ENCODE data around the gene CIC. TPM values are rescaled to one million over a fixed set of nuclear protein-coding genes. Genes with fewer than 3 reads are reported as not detected.

The CIC gene
- total RNA-seq, 1 donor from 2014 or later = 61.2 TPM

GRCh38 chr19:42281146-42281826, 12.2 kb downstream of the CIC start:
- Mint-ChIP-seq H3K4me3 (no peak overlapping the region), H3K36me3 (ENCODE audit: low read depth) (peaks cover 13% of the 10 kb centered on the region), H3K27me3 (no peaks in the 10 kb centered on the region), H3K9me3 (no peaks in the 10 kb centered on the region), H3K4me1 (peaks cover 47% of the 10 kb centered on the region), H3K27ac (peak overlapping the region; percentile 86)
- DNase-seq = peak; percentile 80
- intact Hi-C loops (cut with micrococcal nuclease) = loop anchor here (5.0 kb wide), 2 partner anchors 141 to 394 kb away; no protein-coding TSS in a partner anchor

GRCh38 chr19:42281827-42282762, 13.0 kb downstream of the CIC start:
- no peak overlapping the region for H3K27ac Mint-ChIP-seq
- intact Hi-C loops (cut with micrococcal nuclease) = loop anchor here (2.0 to 5.0 kb wide), 4 partner anchors 61 to 395 kb away; partner anchors contain the start of genes POU2F2 and ZNF526
- no peak overlapping the region for H3K4me3 Mint-ChIP-seq
- H3K4me1 Mint-ChIP-seq = peaks cover 43% of the 10 kb centered on the region
- no peaks in the 10 kb centered on the region for H3K9me3 Mint-ChIP-seq
- peaks cover 11% of the 10 kb centered on the region for H3K36me3 Mint-ChIP-seq (ENCODE audit: low read depth)
- peak; percentile 71 for DNase-seq
- H3K27me3 Mint-ChIP-seq = no peaks in the 10 kb centered on the region

GRCh38 chr19:42282819-42283187, 13.8 kb downstream of the CIC start:
- no peaks in the 10 kb centered on the region for H3K27me3 Mint-ChIP-seq
- H3K4me1 Mint-ChIP-seq = peaks cover 43% of the 10 kb centered on the region
- DNase-seq = no peak
- H3K36me3 Mint-ChIP-seq (ENCODE audit: low read depth) = peaks cover 12% of the 10 kb centered on the region
- H3K9me3 Mint-ChIP-seq = no peaks in the 10 kb centered on the region
- H3K27ac Mint-ChIP-seq = no peak overlapping the region
- H3K4me3 Mint-ChIP-seq = no peak overlapping the region
- intact Hi-C loops (cut with micrococcal nuclease) = loop anchor here (1.0 to 5.0 kb wide), 6 partner anchors 19 to 396 kb away; partner anchors contain the start of genes PAFAH1B3, POU2F2, PRR19 and ZNF526

GRCh38 chr19:42283188-42284065, 14.4 kb downstream of the CIC start:
- intact Hi-C loops (cut with micrococcal nuclease) = loop anchor here (1.0 to 5.0 kb wide), 7 partner anchors 19 to 396 kb away; partner anchors contain the start of genes MEGF8, PAFAH1B3, POU2F2 and PRR19
- Mint-ChIP-seq H3K36me3 (ENCODE audit: low read depth) (peaks cover 16% of the 10 kb centered on the region), H3K4me3 (no peak overlapping the region), H3K27me3 (no peaks in the 10 kb centered on the region), H3K9me3 (no peaks in the 10 kb centered on the region), H3K4me1 (peaks cover 39% of the 10 kb centered on the region), H3K27ac (no peak overlapping the region)
- DNase-seq = peak; percentile 98

GRCh38 chr19:42284066-42284501, 15.0 kb downstream of the CIC start:
- H3K4me3 Mint-ChIP-seq = no peak overlapping the region
- no peaks in the 10 kb centered on the region for H3K9me3 Mint-ChIP-seq
- peaks cover 33% of the 10 kb centered on the region for H3K4me1 Mint-ChIP-seq
- H3K36me3 Mint-ChIP-seq (ENCODE audit: low read depth) = peaks cover 15% of the 10 kb centered on the region
- H3K27me3 Mint-ChIP-seq = no peaks in the 10 kb centered on the region
- no peak overlapping the region for H3K27ac Mint-ChIP-seq
- peak; percentile 95 for DNase-seq
- intact Hi-C loops (cut with micrococcal nuclease) = loop anchor here (2.0 to 5.0 kb wide), 3 partner anchors 41 to 397 kb away; partner anchors contain the start of gene MEGF8

- DNase-seq = peak; percentile 77
- peak overlapping the region; percentile 95 for H3K27ac Mint-ChIP-seq
- no peaks in the 10 kb centered on the region for H3K27me3 Mint-ChIP-seq
- H3K4me3 Mint-ChIP-seq = peak overlapping the region; percentile 95
- peaks cover 26% of the 10 kb centered on the region for H3K4me1 Mint-ChIP-seq
- intact Hi-C loops (cut with micrococcal nuclease) = loop anchor here (2.0 to 5.0 kb wide), 3 partner anchors 40 to 397 kb away; partner anchors contain the start of gene MEGF8
- H3K36me3 Mint-ChIP-seq (ENCODE audit: low read depth) = peaks cover 16% of the 10 kb centered on the region
- H3K9me3 Mint-ChIP-seq = no peaks in the 10 kb centered on the region
These were observed 15.7 kb downstream of the CIC start for GRCh38 chr19:42284591-42285341.

- intact Hi-C loops (cut with micrococcal nuclease) = loop anchor here (2.0 kb wide), 1 partner anchor 39 kb away; the partner anchor contains the start of gene MEGF8
- peak overlapping the region; percentile 95 for H3K4me3 Mint-ChIP-seq
- peaks cover 26% of the 10 kb centered on the region for H3K4me1 Mint-ChIP-seq
- DNase-seq = peak; percentile 58
- H3K36me3 Mint-ChIP-seq (ENCODE audit: low read depth) = peaks cover 18% of the 10 kb centered on the region
- no peaks in the 10 kb centered on the region for H3K9me3 Mint-ChIP-seq
- peak overlapping the region; percentile 95 for H3K27ac Mint-ChIP-seq
- no peaks in the 10 kb centered on the region for H3K27me3 Mint-ChIP-seq
These were observed 16.5 kb downstream of the CIC start for GRCh38 chr19:42285541-42285941.

GRCh38 chr19:42285988-42286348, 16.9 kb downstream of the CIC start:
- Mint-ChIP-seq H3K27me3 (no peaks in the 10 kb centered on the region), H3K36me3 (ENCODE audit: low read depth) (peaks cover 18% of the 10 kb centered on the region), H3K4me3 (peak overlapping the region; percentile 95), H3K27ac (peak overlapping the region; percentile 80), H3K4me1 (peaks cover 26% of the 10 kb centered on the region), H3K9me3 (no peaks in the 10 kb centered on the region)
- no peak for DNase-seq
- intact Hi-C loops (cut with micrococcal nuclease) = loop anchor here (2.0 kb wide), 1 partner anchor 39 kb away; the partner anchor contains the start of gene MEGF8

- no peaks in the 10 kb centered on the region for H3K27me3 Mint-ChIP-seq
- H3K36me3 Mint-ChIP-seq (ENCODE audit: low read depth) = peaks cover 22% of the 10 kb centered on the region
- peaks cover 24% of the 10 kb centered on the region for H3K4me1 Mint-ChIP-seq
- peak; percentile 56 for DNase-seq
- intact Hi-C loops (cut with micrococcal nuclease) = no loop called here
- no peaks in the 10 kb centered on the region for H3K9me3 Mint-ChIP-seq
- peak overlapping the region; percentile 95 for H3K4me3 Mint-ChIP-seq
- peak overlapping the region; percentile 80 for H3K27ac Mint-ChIP-seq
These were observed 17.4 kb downstream of the CIC start for GRCh38 chr19:42286349-42287016.

- peak; percentile 56 for DNase-seq
- H3K36me3 Mint-ChIP-seq (ENCODE audit: low read depth) = peaks cover 26% of the 10 kb centered on the region
- intact Hi-C loops (cut with micrococcal nuclease) = no loop called here
- no peaks in the 10 kb centered on the region for H3K27me3 Mint-ChIP-seq
- peak overlapping the region; percentile 63 for H3K27ac Mint-ChIP-seq
- H3K4me3 Mint-ChIP-seq = no peak overlapping the region
- H3K4me1 Mint-ChIP-seq = peaks cover 20% of the 10 kb centered on the region
- H3K9me3 Mint-ChIP-seq = no peaks in the 10 kb centered on the region
These were observed 18.2 kb downstream of the CIC start for GRCh38 chr19:42287017-42287826.

- peak; percentile 55 for DNase-seq
- intact Hi-C loops (cut with micrococcal nuclease) = no loop called here
- Mint-ChIP-seq H3K9me3 (no peaks in the 10 kb centered on the region), H3K36me3 (ENCODE audit: low read depth) (peaks cover 26% of the 10 kb centered on the region), H3K4me3 (no peak overlapping the region), H3K4me1 (peaks cover 16% of the 10 kb centered on the region), H3K27me3 (no peaks in the 10 kb centered on the region), H3K27ac (no peak overlapping the region)
These were observed 18.7 kb downstream of the CIC start for GRCh38 chr19:42287827-42288107.

Measured in activated CD4-positive, alpha-beta T cell treated with anti-CD3 and anti-CD28 coated beads, Interleukin-2, amount 10 ng/mL, durations not matched to agents 24 days and 14 days (primary cell).